Measurements from ENCODE around the gene RPP25L. TPM values are rescaled to one million over a fixed set of nuclear protein-coding genes. Genes with fewer than 3 reads are reported as not detected.

Gene RPP25L
- total and polyA plus RNA-seq, 10 of the 15 experiments (the other 5 are each of a cell fraction or from before 2014, with no cell fraction given): 7.7 to 30.2 (median 16.8) TPM

GRCh38 chr9:34591248-34591916 lies 20.5 kb downstream of the RPP25L start:
- intact Hi-C loops (cut with micrococcal nuclease; ENCODE audit: unreplicated experiment): loop anchor here (1.0 kb wide), 2 partner anchors 43 to 154 kb away; no protein-coding TSS in a partner anchor
- ChIA-PET SMC1A (ENCODE audit: uncharacterized antibody, unreplicated experiment) (interaction anchor here (1.0 to 1.3 kb wide), 5 partner anchors 16 to 261 kb away, joined by 3 to 4 read pairs (median 3); no protein-coding TSS in a partner anchor), POLR2A (interaction anchor here (1.2 kb wide), 1 partner anchor 44 kb away, joined by 3 read pairs; no protein-coding TSS in a partner anchor), CTCF (interaction anchor here (0.8 to 3.1 kb wide), 15 partner anchors 10 to 202 kb away, joined by 3 to 32 read pairs (median 3); partner anchors contain the start of gene RPP25L), RAD21 (ENCODE audit: unreplicated experiment) (interaction anchor here (1.4 kb wide), 1 partner anchor 188 kb away, joined by 7 read pairs; no protein-coding TSS in a partner anchor)
- H3K36me3 ChIP-seq (ENCODE audit: control insufficient read depth in 2 of 2, insufficient read depth in 2 of 2, low read length in 1 of 2): no peaks in the 10 kb centered on the region
- H3K9ac ChIP-seq (ENCODE audit: control insufficient read depth, insufficient read depth, low read length): no peak overlapping the region
- no peak overlapping the region; the same call in 1 of the 2 replicates for H3K4me2 ChIP-seq (ENCODE audit: control insufficient read depth, insufficient read depth)
- no peak overlapping the region for H2AFZ ChIP-seq (ENCODE audit: control insufficient read depth, low read depth, low read length)
- no peak overlapping the region for H3K4me3 ChIP-seq
- H4K20me1 ChIP-seq (ENCODE audit: control insufficient read depth, insufficient read depth): peaks cover 14% of the 10 kb centered on the region
- H3K79me2 ChIP-seq (ENCODE audit: control insufficient read depth, insufficient read depth, low read length): no peaks in the 10 kb centered on the region
- no peak overlapping the region for H3K27ac ChIP-seq (ENCODE audit: control insufficient read depth, insufficient read depth)
- peaks cover 28 to 50% of the 10 kb centered on the region in 2 experiments for H3K27me3 ChIP-seq (replicated peaks in 1 of 2; ENCODE audit: control insufficient read depth in 2 of 2, insufficient read depth in 2 of 2, low read length in 1 of 2)
- peak; percentile 94 for FAIRE-seq
- BruUV-seq (replicated peaks): no TSS peak
- peak; percentile 97 for ATAC-seq
- DNase-seq (ENCODE audit: low read depth, low spot score): no peak
- H3K9me3 ChIP-seq (replicated peaks; ENCODE audit: control insufficient read depth, insufficient read depth, low read length): no peaks in the 10 kb centered on the region
- WGBS (ENCODE audit: insufficient coverage, insufficient replicate concordance, low lambda C conversion rate, missing lambda C conversion rate): 9% methylated on average over 60 of the region's 60 CpGs
- peaks cover 2% of the 10 kb centered on the region; the same call in 1 of the 2 replicates for H3K4me1 ChIP-seq (ENCODE audit: control insufficient read depth, insufficient read depth, low read length)
- in situ Hi-C loops (cut with MboI): loop anchor here (5.0 kb wide), 1 partner anchor 51 kb away; no protein-coding TSS in a partner anchor
- TF ChIP-seq CUX1 (IDR thresholded peaks at IDR 0.05; ENCODE audit: insufficient replicate concordance, low read depth, low read length): no peak
- TF ChIP-seq RAD21 (IDR thresholded peaks at IDR 0.05; ENCODE audit: insufficient read depth, low read depth, low read length): peak; percentile 66
- no peak for TF ChIP-seq RCOR1 (conservative IDR thresholded peaks at IDR 0.05; ENCODE audit: low read depth, low read length)
- peak; percentile 27; the same call in 1 of the 2 replicates for TF ChIP-seq IKZF1 (conservative IDR thresholded peaks at IDR 0.05)
- TF ChIP-seq MAX (IDR thresholded peaks at IDR 0.05; ENCODE audit: low read depth, low read length): no peak
- TF ChIP-seq HDAC2 (IDR thresholded peaks at IDR 0.05): no peak
- no peak for TF ChIP-seq ZNF274 (IDR thresholded peaks at IDR 0.05; ENCODE audit: insufficient read depth, insufficient read length)
- no peak for TF ChIP-seq SIX5 (IDR thresholded peaks at IDR 0.05; ENCODE audit: low read depth, low read length, severe bottlenecking)
- no peak for TF ChIP-seq KAT2A (conservative IDR thresholded peaks at IDR 0.05; ENCODE audit: control insufficient read depth, low read depth, low read length)
- TF ChIP-seq SUZ12 (IDR thresholded peaks at IDR 0.05; ENCODE audit: unreplicated experiment): peak; percentile 79
- TF ChIP-seq CREM (IDR thresholded peaks at IDR 0.05; ENCODE audit: low read depth): no peak
- TF ChIP-seq WRNIP1 (IDR thresholded peaks at IDR 0.05; ENCODE audit: borderline replicate concordance, low read depth, low read length): no peak
- no peak for TF ChIP-seq BCL3 (IDR thresholded peaks at IDR 0.05; ENCODE audit: borderline replicate concordance, insufficient read depth, low read depth, low read length, poor library complexity, severe bottlenecking)
- TF ChIP-seq CBFB (IDR thresholded peaks at IDR 0.05; ENCODE audit: low read depth): no peak
- no peak for TF ChIP-seq RBBP5 (conservative IDR thresholded peaks at IDR 0.05)
- 0 out of 2 replicates have a peak, but pooled peaks have one; percentile 15 for TF ChIP-seq BACH1 (IDR thresholded peaks at IDR 0.05; ENCODE audit: borderline replicate concordance)
- no peak for TF ChIP-seq MEF2A (IDR thresholded peaks at IDR 0.05; ENCODE audit: insufficient read depth, low read depth, low read length)

Data from GM12878 (cell line).